Colonic mucosa (tissue), 4 donors: ENCODE measurements around the gene SLC37A2. TPM values are rescaled to one million over a fixed set of nuclear protein-coding genes. Genes with fewer than 3 reads are reported as not detected.

Experiments
- DNase-seq: peaks from one replicate; pipeline ENCODE4 v3.0.0-alpha.2; 2020
- H3K27ac ChIP-seq: fragments of 200-600 bp; one replicate; pipeline ENCODE4 v1.8.0; 2021
- H3K27me3 ChIP-seq: fragments of 200-600 bp; one replicate; pipeline ENCODE4 v1.8.0; 2021
- H3K36me3 ChIP-seq: fragments of 200-600 bp; one replicate; pipeline ENCODE4 v1.8.0; 2021
- H3K4me1 ChIP-seq: fragments of 200-600 bp; one replicate; pipeline ENCODE4 v1.8.0; 2021; ENCODE audit warnings: mild to moderate bottlenecking
- H3K4me3 ChIP-seq: fragments of 200-600 bp; one replicate; pipeline ENCODE4 v1.8.0; 2021
- H3K9ac ChIP-seq, 2 donors: one replicate each; pipeline ENCODE4 v1.7.0; 2013; ENCODE audit warnings: control low read depth in 2 of 2, low read depth in 2 of 2, low read length in 2 of 2
- H3K9me3 ChIP-seq: fragments of 200-600 bp; one replicate; pipeline ENCODE4 v1.8.0; 2021
- CTCF ChIP-seq: fragments of 200-600 bp; IDR thresholded peaks from one replicate; pipeline ENCODE4 v1.8.0; 2022; ENCODE audit warnings: antibody characterized with exemption, mild to moderate bottlenecking
- intact Hi-C: fragments of 100-400 bp; cut with DNase I; formaldehyde crosslinking; loops from one replicate; pipeline ENCODE4 v1.14.1; 2022
- total RNA-seq, 2 donors: library from RNA; stranded (reverse); fragmentation: NEBNext Ultra II Directional in 1 of 2; extraction: Animal tissue kit (Norgen Biotek cat#: 25700) in 1 of 2; gene quantifications; one replicate each; pipeline ENCODE4 v1.2.1, GENCODE V29; 2021
- donor health status: healthy.
- donor health status: DM: no; HTN: no; CAD: no.
- donor health status: DM: no; HTN: no; CAD: no.

Gene SLC37A2
- total RNA-seq, 2 donors from 2014 or later, result 2.2 to 5.1 TPM

GRCh38 chr11:125082040-125082439, 18.9 kb downstream of the SLC37A2 start:
- no peak for TF ChIP-seq CTCF
- Histone ChIP-seq H3K27me3 (no peaks in the 10 kb centered on the region), H3K9me3 (no peaks in the 10 kb centered on the region), H3K9ac (no peak overlapping the region), H3K27ac (no peak overlapping the region), H3K36me3 (no peaks in the 10 kb centered on the region), H3K4me3 (no peak overlapping the region), H3K4me1 (no peaks in the 10 kb centered on the region)
- intact Hi-C loops, result loop anchor here (10.0 kb wide), 1 partner anchor 333 kb away; no protein-coding TSS in a partner anchor
- DNase-seq, result no peak

GRCh38 chr11:125082611-125083311, 19.7 kb downstream of the SLC37A2 start:
- H3K27me3 ChIP-seq, result no peaks in the 10 kb centered on the region

GRCh38 chr11:125083312-125084056, 20.4 kb downstream of the SLC37A2 start:
- H3K27ac ChIP-seq, result no peak overlapping the region

More at GRCh38 chr11:125082611-125083311, 19.7 kb downstream of the SLC37A2 start:
- Histone ChIP-seq H3K9ac (no peak overlapping the region), H3K9me3 (no peaks in the 10 kb centered on the region), H3K36me3 (no peaks in the 10 kb centered on the region), H3K4me3 (no peak overlapping the region), H3K27ac (no peak overlapping the region), H3K4me1 (no peaks in the 10 kb centered on the region)
- no peak for DNase-seq
- intact Hi-C loops, result loop anchor here (10.0 kb wide), 1 partner anchor 332 kb away; no protein-coding TSS in a partner anchor
- no peak for TF ChIP-seq CTCF

GRCh38 chr11:125084057-125084416, 20.9 kb downstream of the SLC37A2 start:
- Histone ChIP-seq H3K9me3 (no peaks in the 10 kb centered on the region), H3K4me3 (no peak overlapping the region), H3K9ac (no peak overlapping the region), H3K4me1 (no peaks in the 10 kb centered on the region), H3K27me3 (no peaks in the 10 kb centered on the region), H3K27ac (no peak overlapping the region), H3K36me3 (no peaks in the 10 kb centered on the region)
- TF ChIP-seq CTCF, result no peak
- DNase-seq, result no peak
- intact Hi-C loops, result loop anchor here (10.0 kb wide), 1 partner anchor 331 kb away; no protein-coding TSS in a partner anchor

More at GRCh38 chr11:125083312-125084056, 20.4 kb downstream of the SLC37A2 start:
- Histone ChIP-seq H3K4me1 (no peaks in the 10 kb centered on the region), H3K27me3 (no peaks in the 10 kb centered on the region), H3K4me3 (no peak overlapping the region), H3K36me3 (no peaks in the 10 kb centered on the region), H3K9ac (no peak overlapping the region), H3K9me3 (no peaks in the 10 kb centered on the region)
- intact Hi-C loops, result loop anchor here (10.0 kb wide), 1 partner anchor 331 kb away; no protein-coding TSS in a partner anchor
- TF ChIP-seq CTCF, result no peak
- no peak for DNase-seq

GRCh38 chr11:125084761-125085231, 21.7 kb downstream of the SLC37A2 start:
- Histone ChIP-seq H3K9me3 (no peaks in the 10 kb centered on the region), H3K36me3 (no peaks in the 10 kb centered on the region), H3K4me1 (no peaks in the 10 kb centered on the region), H3K9ac (no peak overlapping the region), H3K4me3 (no peak overlapping the region), H3K27me3 (no peaks in the 10 kb centered on the region), H3K27ac (no peak overlapping the region)
- intact Hi-C loops, result loop anchor here (10.0 kb wide), 1 partner anchor 330 kb away; no protein-coding TSS in a partner anchor
- TF ChIP-seq CTCF, result no peak
- no peak for DNase-seq
